Raji (cell line): ENCODE measurements around the gene C19orf33.
A peak's percentile ranks its signal among the peaks of the same experiment; 100 is the strongest.

Experiments
- POLR2A ChIP-seq: IDR thresholded peaks from 2 replicates; pipeline ENCODE4 v1.6.1; 2011; ENCODE audit warnings: low read depth, low read length, control low read depth; ENCODE audit not compliant: insufficient read depth

The C19orf33 gene

GRCh38 chr19:38316477-38317067, 12.5 kb downstream of the C19orf33 start:
- TF ChIP-seq POLR2A, result no peak; the same call in 1 of the 2 replicates

GRCh38 chr19:38317104-38317612, 13.1 kb downstream of the C19orf33 start:
- TF ChIP-seq POLR2A, result no peak

- TF ChIP-seq POLR2A, result no peak
Observed at GRCh38 chr19:38318660-38319059, 14.6 kb downstream of the C19orf33 start.

GRCh38 chr19:38319421-38320258, 15.6 kb downstream of the C19orf33 start, which contains the start of gene KCNK6:
KCNK6 (plus strand) TSS chr19:38319845; CDS start chr19:38319951, 106 bp downstream.
- TF ChIP-seq POLR2A, result no peak

- TF ChIP-seq POLR2A, result no peak
Observed at GRCh38 chr19:38320969-38321339, 16.9 kb downstream of the C19orf33 start.

GRCh38 chr19:38321646-38322196, 17.7 kb downstream of the C19orf33 start:
- no peak for TF ChIP-seq POLR2A

- TF ChIP-seq POLR2A, result no peak
Observed at GRCh38 chr19:38323291-38323690, 19.2 kb downstream of the C19orf33 start.

GRCh38 chr19:38324431-38324830, 20.4 kb downstream of the C19orf33 start:
- no peak for TF ChIP-seq POLR2A

GRCh38 chr19:38326591-38326990, 22.5 kb downstream of the C19orf33 start:
- no peak for TF ChIP-seq POLR2A

GRCh38 chr19:38329651-38330050, 25.6 kb downstream of the C19orf33 start:
- no peak for TF ChIP-seq POLR2A

- no peak for TF ChIP-seq POLR2A
Observed at GRCh38 chr19:38331728-38332127, 27.7 kb downstream of the C19orf33 start.

GRCh38 chr19:38333245-38333644, 29.2 kb downstream of the C19orf33 start:
- no peak for TF ChIP-seq POLR2A

GRCh38 chr19:38335949-38336637, 32.0 kb downstream of the C19orf33 start:
- TF ChIP-seq POLR2A, result peak; percentile 61

- peak; percentile 45 for TF ChIP-seq POLR2A
Observed at GRCh38 chr19:38336638-38337359, 32.7 kb downstream of the C19orf33 start.

- TF ChIP-seq POLR2A, result no peak
Observed at GRCh38 chr19:38337360-38337653, 33.3 kb downstream of the C19orf33 start.
